Stimulated activated CD8-positive, alpha-beta memory T cell treated with anti-CD3 and anti-CD28 coated beads, Interleukin-4, amount 100 ng/mL, for 1 hour (primary cell): ENCODE data around the gene ARHGEF38.
"Not testable (repeated sequence)": the region's sequence is repeated elsewhere in the genome, so short reads cannot be mapped to it uniquely, and the experiment has no call there.

Experiments
- DNase-seq, 2 donors: peaks; one replicate each; pipeline ENCODE4 v3.0.0-alpha.2; 2020; ENCODE audit warnings: low read depth in 2 of 2, low spot score in 1 of 2

Gene ARHGEF38

DNA sequence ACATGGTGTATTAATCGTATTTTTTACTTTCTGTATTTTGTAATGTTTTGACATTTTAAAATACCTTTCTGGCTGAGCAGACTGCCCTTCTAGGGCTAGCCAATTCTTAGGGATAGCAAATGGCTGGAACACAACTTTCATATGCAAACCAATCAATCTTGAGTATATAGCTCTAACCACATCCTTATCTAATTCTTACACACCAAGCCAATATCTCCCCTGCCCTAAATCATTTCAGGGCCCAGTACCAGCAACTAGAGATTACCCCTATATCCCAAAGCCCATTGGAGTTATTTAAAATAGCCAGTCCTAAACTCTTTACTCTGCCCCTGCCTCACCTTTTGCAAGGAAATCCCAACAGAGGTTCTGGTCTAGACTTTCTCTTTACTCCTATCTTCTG is 97.8 kb downstream of the ARHGEF38 start:
- DNase-seq: no peak

GRCh38 chr4:105651884-105652283 is 99.5 kb downstream of the ARHGEF38 start:
- DNase-seq: no peak

GRCh38 chr4:105652286-105652888 is 100.0 kb downstream of the ARHGEF38 start:
- DNase-seq: no peak

DNA sequence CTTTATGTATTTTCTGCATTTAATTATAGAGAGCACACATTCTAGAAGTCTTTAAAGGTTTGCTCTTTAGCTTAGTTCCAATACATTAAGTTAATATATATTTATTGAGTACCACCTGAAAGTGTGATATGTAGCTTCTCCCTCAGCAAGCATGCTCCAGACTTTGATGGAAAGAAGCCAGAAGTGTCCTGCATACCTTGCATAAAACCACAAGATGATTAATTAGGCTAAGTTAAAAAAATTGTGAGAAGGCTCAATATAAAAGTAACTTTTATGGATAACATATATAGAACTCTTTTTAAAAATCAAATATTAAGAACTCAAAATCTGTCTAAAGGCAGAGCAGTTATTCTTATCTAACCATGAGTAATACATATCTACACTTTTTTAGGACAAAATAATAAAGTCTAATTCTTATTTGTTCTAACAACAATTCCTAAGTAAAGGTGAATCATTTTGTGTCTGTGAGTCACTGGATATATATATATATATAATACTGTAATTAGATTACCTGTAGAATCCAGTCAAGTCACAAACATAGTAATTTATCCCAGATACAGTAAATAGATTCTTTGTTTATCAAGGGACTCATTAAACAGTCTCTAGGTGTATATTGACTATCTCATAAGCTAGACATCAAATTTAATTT is 104.8 kb downstream of the ARHGEF38 start:
- no peak for DNase-seq

DNA sequence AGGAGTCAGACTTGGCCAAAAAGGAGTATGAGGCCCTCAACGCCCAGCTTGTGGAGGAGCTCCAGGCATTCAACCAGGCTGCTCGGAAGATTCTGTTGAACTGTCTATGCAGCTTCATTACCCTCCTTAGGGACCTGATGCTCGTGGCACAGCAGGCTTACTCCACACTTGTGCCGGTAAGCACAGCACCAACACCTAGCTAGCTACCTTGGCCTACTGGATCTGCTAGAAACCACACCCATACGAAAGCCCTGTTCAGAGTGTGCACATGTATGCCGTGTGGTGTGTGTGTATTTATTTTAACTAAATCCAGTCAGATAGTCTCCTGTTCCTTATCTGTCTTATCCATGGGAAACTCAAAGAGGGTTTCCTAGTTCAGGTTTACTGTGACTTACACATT is 106.8 kb downstream of the ARHGEF38 start:
- DNase-seq: no peak

GRCh38 chr4:105661028-105661427 is 108.6 kb downstream of the ARHGEF38 start:
- no peak for DNase-seq

DNA sequence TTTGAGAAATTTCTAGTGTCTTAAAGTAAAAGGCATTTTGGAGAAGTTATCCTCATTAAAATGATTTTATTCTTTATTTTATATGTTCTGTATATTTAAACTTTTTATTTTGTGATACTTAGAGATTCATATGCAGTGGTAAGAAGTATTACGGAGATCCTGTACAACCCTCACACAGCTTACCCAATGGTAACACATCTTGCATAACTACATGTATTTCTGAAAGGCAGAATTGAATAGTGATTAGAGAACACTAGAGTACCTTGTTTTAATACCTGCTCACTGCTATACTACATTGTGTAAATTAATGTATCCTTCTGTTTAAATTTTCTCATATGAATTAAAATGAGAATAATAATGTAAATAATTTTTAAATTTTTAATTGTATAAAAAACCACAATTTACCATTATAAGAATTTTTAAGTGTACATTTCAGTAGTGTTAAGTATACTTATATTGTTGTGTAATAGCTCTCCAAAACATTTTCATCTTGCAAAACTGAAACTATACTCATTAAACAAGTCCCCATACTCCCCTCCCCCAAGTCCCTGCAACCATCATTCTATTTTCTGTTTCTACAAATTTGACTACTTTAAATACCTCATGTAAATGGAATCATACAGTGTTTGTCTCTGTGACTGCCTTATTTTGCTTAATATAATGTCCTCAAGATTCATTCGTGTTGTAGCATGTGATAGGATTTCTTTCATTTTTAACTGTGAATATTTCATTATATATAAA is 110.7 kb downstream of the ARHGEF38 start:
- no peak for DNase-seq

DNA sequence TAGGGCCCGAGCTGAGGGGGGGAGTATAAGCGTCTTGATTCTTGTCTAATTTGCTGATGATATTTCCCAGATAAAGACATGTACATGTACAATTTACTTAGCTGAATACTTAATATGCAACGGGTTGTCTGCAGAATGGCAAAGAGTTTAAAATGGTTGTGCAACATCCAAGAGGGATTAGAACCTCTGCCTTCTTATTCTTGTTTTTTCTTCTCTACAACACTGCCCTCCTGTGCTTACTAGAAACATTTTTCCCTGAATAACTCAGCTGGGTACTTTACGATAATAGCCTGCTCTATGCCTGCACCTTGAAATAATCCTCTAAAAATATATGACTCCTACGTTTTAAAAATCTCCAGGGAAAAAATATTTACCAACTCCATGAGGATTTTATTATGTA is 114.3 kb downstream of the ARHGEF38 start:
- no peak for DNase-seq

- no peak for DNase-seq
Measured at GRCh38 chr4:105670684-105671083, 118.3 kb downstream of the ARHGEF38 start.

DNA sequence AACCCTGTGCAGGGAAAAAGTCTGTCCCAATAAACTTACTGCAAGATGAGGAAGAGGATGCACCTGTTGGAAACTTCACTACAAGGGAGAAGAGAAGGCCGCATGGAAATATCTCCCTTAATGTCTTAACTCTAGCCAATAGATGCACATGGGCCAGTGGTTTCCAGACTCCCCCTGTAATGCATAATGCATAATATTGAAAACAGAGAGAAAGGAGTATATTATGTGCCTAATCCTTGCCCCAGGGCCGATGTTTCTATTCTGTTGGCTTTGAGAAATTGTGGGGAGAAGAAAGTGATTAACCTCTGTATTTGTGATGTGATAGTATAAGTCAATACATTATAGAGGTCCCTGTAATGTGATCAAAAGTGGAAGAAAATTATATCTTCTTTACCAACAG is 118.9 kb downstream of the ARHGEF38 start:
- no peak for DNase-seq

- no peak for DNase-seq
Measured at GRCh38 chr4:105674011-105674410, 121.6 kb downstream of the ARHGEF38 start.

DNA sequence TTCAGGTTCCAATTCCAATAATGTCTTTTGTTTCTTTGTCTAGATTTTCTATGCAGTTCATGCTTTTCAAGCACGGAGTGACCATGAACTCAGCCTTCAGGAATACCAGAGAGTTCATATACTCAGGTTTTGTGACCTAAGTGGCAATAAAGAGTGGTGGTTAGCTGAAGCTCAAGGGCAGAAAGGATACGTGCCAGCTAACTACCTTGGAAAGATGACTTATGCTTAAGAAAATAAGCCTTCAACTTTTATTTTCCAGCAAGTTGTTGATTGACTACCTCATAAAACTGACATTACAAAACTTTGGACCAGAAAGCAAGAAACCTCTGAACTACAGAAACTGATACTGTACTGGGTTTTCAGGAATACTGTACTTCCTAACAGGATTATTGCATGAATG is 125.3 kb downstream of the ARHGEF38 start:
- DNase-seq: no peak

GRCh38 chr4:105679186-105679585 is 126.8 kb downstream of the ARHGEF38 start:
- no peak for DNase-seq

- no peak for DNase-seq
Measured at GRCh38 chr4:105683038-105683437, 130.6 kb downstream of the ARHGEF38 start.

DNA sequence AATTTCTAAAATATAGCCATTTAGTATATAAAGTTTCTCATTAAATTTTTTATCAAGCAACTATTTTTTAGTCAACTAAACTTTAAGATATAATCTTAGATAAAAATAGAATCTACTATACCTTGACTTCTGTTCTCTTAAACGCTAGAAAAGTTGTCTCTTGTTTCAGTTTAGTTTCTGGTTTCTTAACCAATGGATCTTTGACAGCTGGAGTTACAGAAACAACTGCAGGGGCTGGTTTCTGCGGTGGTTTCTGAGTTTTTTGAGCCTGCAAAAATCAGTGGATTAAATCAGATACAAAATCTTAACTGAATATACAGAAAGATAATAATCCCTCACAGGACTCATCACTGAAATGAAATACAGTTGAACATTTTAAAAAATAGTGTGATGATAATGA is 134.2 kb downstream of the ARHGEF38 start:
- no peak for DNase-seq

DNA sequence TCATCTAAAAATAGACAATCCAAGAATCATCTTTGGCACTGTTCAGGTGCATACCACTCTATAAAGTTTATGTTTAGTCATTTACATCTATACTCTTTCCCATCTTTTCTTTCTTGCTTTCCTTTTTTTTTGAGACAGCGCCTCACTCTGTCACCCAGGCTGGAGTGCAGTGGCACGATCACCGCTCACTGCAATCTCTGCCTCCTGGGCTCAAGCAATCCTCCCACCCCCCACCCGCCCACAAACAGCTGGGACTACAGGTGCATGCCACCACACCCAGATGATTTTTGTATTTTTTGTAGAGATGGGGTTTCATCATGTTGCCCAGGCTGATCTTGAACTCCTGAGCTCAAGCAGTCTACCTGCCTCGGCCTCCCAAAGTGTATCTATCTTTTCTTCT is 142.4 kb downstream of the ARHGEF38 start:
- not testable (repeated sequence) for DNase-seq

DNA sequence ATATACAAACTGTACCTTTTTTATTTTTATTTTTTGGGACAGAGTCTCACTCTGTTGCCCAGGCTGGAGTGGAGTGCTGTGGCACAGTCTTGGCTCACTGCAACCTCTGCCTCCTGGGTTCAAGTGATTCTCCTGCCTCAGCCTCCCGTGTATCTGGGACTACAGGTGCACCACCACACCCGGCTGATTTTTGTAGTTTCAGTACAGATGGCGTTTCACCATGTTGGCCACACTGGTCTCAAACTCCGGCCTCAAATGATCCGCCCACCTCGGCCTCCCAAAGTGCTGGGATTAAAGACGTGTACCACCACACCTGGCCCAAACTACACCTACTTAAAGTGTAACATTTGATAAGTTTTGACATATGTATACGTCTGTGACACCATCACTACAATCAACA is 143.4 kb downstream of the ARHGEF38 start:
- not testable (repeated sequence) for DNase-seq

DNA sequence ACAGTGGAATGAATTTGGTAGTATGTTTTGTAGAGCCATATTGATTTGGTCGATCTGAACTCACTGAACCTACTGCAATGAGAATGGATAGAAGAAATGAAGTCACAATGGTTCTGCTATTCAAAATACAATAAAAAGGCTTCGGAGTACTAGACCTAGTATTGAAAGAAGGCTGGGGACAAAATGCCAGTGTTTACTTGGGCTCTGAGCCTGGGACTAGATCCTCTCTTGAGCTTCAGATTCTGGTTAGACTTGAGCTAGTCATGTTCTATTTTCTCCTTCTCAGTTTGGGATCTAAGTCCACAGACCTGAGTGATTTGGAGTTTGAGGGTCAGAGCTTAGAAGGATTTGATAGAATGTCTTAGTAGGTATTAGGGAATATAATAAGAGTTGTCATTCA is 146.2 kb downstream of the ARHGEF38 start:
- DNase-seq: no peak

- DNase-seq: no peak
Measured at GRCh38 chr4:105707782-105708180, 155.4 kb downstream of the ARHGEF38 start.

- DNase-seq: peak; percentile 55 to 82
Measured at GRCh38 chr4:105708181-105709080, 156.0 kb downstream of the ARHGEF38 start, which contains the start of the genes GSTCD and INTS12. TSS of gene GSTCD (plus strand) at chr4:105708784. CDS start at chr4:105717614, 8,830 bp downstream. TSS of gene INTS12 (minus strand) at chr4:105708689. CDS start at chr4:105700005, 8,684 bp downstream.

DNA sequence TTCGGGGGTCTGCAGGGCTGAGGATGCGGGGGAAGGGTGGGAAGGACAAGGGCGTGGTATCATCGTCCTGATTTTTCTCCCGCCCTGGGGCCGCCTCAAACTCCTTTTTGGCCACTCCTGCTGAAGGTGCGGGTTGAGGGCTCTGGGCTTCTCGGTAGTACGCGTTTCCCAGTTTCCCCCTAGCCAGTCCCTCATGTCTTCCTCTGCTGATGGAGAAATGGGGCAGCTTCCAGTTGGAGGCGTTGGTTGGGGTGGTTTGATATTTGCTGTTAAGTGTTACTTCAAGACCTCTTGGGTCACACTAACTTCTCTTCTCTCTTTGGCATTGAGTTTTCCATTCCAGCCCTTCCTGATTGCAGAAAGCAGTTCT is 156.6 kb downstream of the ARHGEF38 start:
- DNase-seq: no peak
